ENCODE measurements around the gene HECTD2. TPM values are rescaled to one million over a fixed set of nuclear protein-coding genes. Genes with fewer than 3 reads are reported as not detected.
"Not testable (repeated sequence)": the region's sequence is repeated elsewhere in the genome, so short reads cannot be mapped to it uniquely, and the experiment has no call there.

Gene HECTD2
- total RNA-seq, 2 donors from 2014 or later: 4.0 to 7.0 TPM

- peaks cover 24% of the 10 kb centered on the region for H3K27me3 Mint-ChIP-seq
Measured at GRCh38 chr10:91389636-91390512, 20.3 kb upstream of the HECTD2 start.

GRCh38 chr10:91390513-91390825, 19.7 kb upstream of the HECTD2 start:
- ATAC-seq (replicated peaks); H3K27ac Mint-ChIP-seq; H3K36me3 Mint-ChIP-seq (ENCODE audit: low read depth); H3K4me1 Mint-ChIP-seq; H3K4me3 Mint-ChIP-seq; H3K9me3 Mint-ChIP-seq: not testable (repeated sequence)
- H3K27me3 Mint-ChIP-seq: peaks cover 24% of the 10 kb centered on the region

More at GRCh38 chr10:91389636-91390512, 20.3 kb upstream of the HECTD2 start:
- Mint-ChIP-seq H3K27ac (peak overlapping the region; percentile 51), H3K4me1 (no peaks in the 10 kb centered on the region), H3K36me3 (ENCODE audit: low read depth) (no peaks in the 10 kb centered on the region), H3K9me3 (no peaks in the 10 kb centered on the region), H3K4me3 (peak overlapping the region; percentile 48)
- peak; percentile 90 for ATAC-seq (replicated peaks)

- H3K9me3 Mint-ChIP-seq: no peaks in the 10 kb centered on the region
- H3K27ac Mint-ChIP-seq: no peak overlapping the region
- H3K4me3 Mint-ChIP-seq: no peak overlapping the region
- H3K27me3 Mint-ChIP-seq: peaks cover 22% of the 10 kb centered on the region
- no peaks in the 10 kb centered on the region for H3K4me1 Mint-ChIP-seq
- no peak for ATAC-seq (replicated peaks)
- H3K36me3 Mint-ChIP-seq (ENCODE audit: low read depth): no peaks in the 10 kb centered on the region
Measured at GRCh38 chr10:91391920-91392319, 18.2 kb upstream of the HECTD2 start.

- H3K27ac Mint-ChIP-seq: no peak overlapping the region
- H3K4me3 Mint-ChIP-seq: no peak overlapping the region
- H3K36me3 Mint-ChIP-seq (ENCODE audit: low read depth): no peaks in the 10 kb centered on the region
- peaks cover 6% of the 10 kb centered on the region for H3K4me1 Mint-ChIP-seq
- no peaks in the 10 kb centered on the region for H3K9me3 Mint-ChIP-seq
- no peaks in the 10 kb centered on the region for H3K27me3 Mint-ChIP-seq
- ATAC-seq (replicated peaks): no peak
Measured at GRCh38 chr10:91406322-91406721, 3.8 kb upstream of the HECTD2 start.

- no peaks in the 10 kb centered on the region for H3K36me3 Mint-ChIP-seq (ENCODE audit: low read depth)
- peaks cover 6% of the 10 kb centered on the region for H3K4me1 Mint-ChIP-seq
- H3K27me3 Mint-ChIP-seq: no peaks in the 10 kb centered on the region
- no peaks in the 10 kb centered on the region for H3K9me3 Mint-ChIP-seq
- peak; percentile 42 for ATAC-seq (replicated peaks)
- peak overlapping the region; percentile 80 for H3K4me3 Mint-ChIP-seq
- H3K27ac Mint-ChIP-seq: peak overlapping the region; percentile 87
Measured at GRCh38 chr10:91409069-91409868, 875 bp upstream of the HECTD2 start.

GRCh38 chr10:91410638-91411371, 661 bp downstream of the HECTD2 start:
- Mint-ChIP-seq H3K27ac (peak overlapping the region; percentile 82), H3K27me3 (no peaks in the 10 kb centered on the region), H3K36me3 (ENCODE audit: low read depth) (no peaks in the 10 kb centered on the region), H3K4me1 (peaks cover 6% of the 10 kb centered on the region), H3K4me3 (peak overlapping the region; percentile 80), H3K9me3 (no peaks in the 10 kb centered on the region)
- peak; percentile 43 for ATAC-seq (replicated peaks)

GRCh38 chr10:91411621-91412020, 1.5 kb downstream of the HECTD2 start:
- Mint-ChIP-seq H3K4me3 (peak overlapping the region; percentile 80), H3K36me3 (ENCODE audit: low read depth) (no peaks in the 10 kb centered on the region), H3K9me3 (no peaks in the 10 kb centered on the region), H3K27ac (peak overlapping the region; percentile 82), H3K27me3 (no peaks in the 10 kb centered on the region), H3K4me1 (peaks cover 6% of the 10 kb centered on the region)
- no peak for ATAC-seq (replicated peaks)

GRCh38 chr10:91412354-91413087, 2.4 kb downstream of the HECTD2 start:
- H3K36me3 Mint-ChIP-seq (ENCODE audit: low read depth): no peaks in the 10 kb centered on the region
- H3K27ac Mint-ChIP-seq: no peak overlapping the region
- H3K4me3 Mint-ChIP-seq: peak overlapping the region; percentile 80
- no peaks in the 10 kb centered on the region for H3K27me3 Mint-ChIP-seq
- ATAC-seq (replicated peaks): no peak
- no peaks in the 10 kb centered on the region for H3K9me3 Mint-ChIP-seq
- H3K4me1 Mint-ChIP-seq: peaks cover 6% of the 10 kb centered on the region

GRCh38 chr10:91415816-91416215, 5.7 kb downstream of the HECTD2 start:
- Mint-ChIP-seq H3K4me3 (no peak overlapping the region), H3K9me3 (no peaks in the 10 kb centered on the region), H3K36me3 (ENCODE audit: low read depth) (no peaks in the 10 kb centered on the region), H3K4me1 (peaks cover 3% of the 10 kb centered on the region), H3K27me3 (no peaks in the 10 kb centered on the region), H3K27ac (no peak overlapping the region)
- no peak for ATAC-seq (replicated peaks)

GRCh38 chr10:91416339-91416855, 6.3 kb downstream of the HECTD2 start:
- Mint-ChIP-seq H3K4me1 (peaks cover 7% of the 10 kb centered on the region), H3K36me3 (ENCODE audit: low read depth) (no peaks in the 10 kb centered on the region), H3K27ac (no peak overlapping the region), H3K9me3 (no peaks in the 10 kb centered on the region), H3K27me3 (no peaks in the 10 kb centered on the region), H3K4me3 (no peak overlapping the region)
- no peak for ATAC-seq (replicated peaks)

GRCh38 chr10:91418416-91418815, 8.3 kb downstream of the HECTD2 start:
- H3K9me3 Mint-ChIP-seq: no peaks in the 10 kb centered on the region
- peaks cover 11% of the 10 kb centered on the region for H3K4me1 Mint-ChIP-seq
- H3K4me3 Mint-ChIP-seq: no peak overlapping the region
- no peaks in the 10 kb centered on the region for H3K36me3 Mint-ChIP-seq (ENCODE audit: low read depth)
- ATAC-seq (replicated peaks): no peak
- no peak overlapping the region for H3K27ac Mint-ChIP-seq
- no peaks in the 10 kb centered on the region for H3K27me3 Mint-ChIP-seq

- no peaks in the 10 kb centered on the region for H3K36me3 Mint-ChIP-seq (ENCODE audit: low read depth)
- H3K9me3 Mint-ChIP-seq: no peaks in the 10 kb centered on the region
- H3K4me3 Mint-ChIP-seq: peak overlapping the region; percentile 1
- no peak overlapping the region for H3K27ac Mint-ChIP-seq
- peaks cover 18% of the 10 kb centered on the region for H3K4me1 Mint-ChIP-seq
- H3K27me3 Mint-ChIP-seq: no peaks in the 10 kb centered on the region
- ATAC-seq (replicated peaks): peak; percentile 66
Measured at GRCh38 chr10:91420868-91421267, 10.7 kb downstream of the HECTD2 start.

GRCh38 chr10:91422915-91423314, 12.8 kb downstream of the HECTD2 start:
- no peak overlapping the region for H3K4me3 Mint-ChIP-seq
- ATAC-seq (replicated peaks): no peak

GRCh38 chr10:91424016-91424415, 13.9 kb downstream of the HECTD2 start:
- no peaks in the 10 kb centered on the region for H3K36me3 Mint-ChIP-seq (ENCODE audit: low read depth)
- H3K4me3 Mint-ChIP-seq: peak overlapping the region; percentile 5
- ATAC-seq (replicated peaks): peak; percentile 97
- peaks cover 18% of the 10 kb centered on the region for H3K4me1 Mint-ChIP-seq
- no peaks in the 10 kb centered on the region for H3K27me3 Mint-ChIP-seq
- H3K27ac Mint-ChIP-seq: no peak overlapping the region
- H3K9me3 Mint-ChIP-seq: no peaks in the 10 kb centered on the region

More at GRCh38 chr10:91422915-91423314, 12.8 kb downstream of the HECTD2 start:
- Mint-ChIP-seq H3K4me1 (peaks cover 18% of the 10 kb centered on the region), H3K9me3 (no peaks in the 10 kb centered on the region), H3K27me3 (no peaks in the 10 kb centered on the region), H3K27ac (no peak overlapping the region), H3K36me3 (ENCODE audit: low read depth) (no peaks in the 10 kb centered on the region)

Measured in activated T-helper 17 cell treated with anti-CD3 and anti-CD28 coated beads, Interleukin-2, amount 50 U/mL, for 72 hours (primary cell).